GM19455 (cell line): ENCODE data around the gene TMEM109.
A peak's percentile ranks its signal among the peaks of the same experiment; 100 is the strongest.

ENCODE experiments used
- ATAC-seq: cut with Tn5 transposase; IDR thresholded peaks from one replicate; pipeline ENCODE4 v1.9.1; 2021; ENCODE audit not compliant: unreplicated experiment

Gene TMEM109

GRCh38 chr11:60939855-60940254 lies 25.9 kb downstream of the TMEM109 start:
- no peak for ATAC-seq

- no peak for ATAC-seq
These were observed 27.6 kb downstream of the TMEM109 start for GRCh38 chr11:60941371-60942119.

- no peak for ATAC-seq
These were observed 28.3 kb downstream of the TMEM109 start for GRCh38 chr11:60942219-60942618.

GRCh38 chr11:60942970-60943565 lies 29.1 kb downstream of the TMEM109 start:
- no peak for ATAC-seq

GRCh38 chr11:60944490-60945294 lies 30.7 kb downstream of the TMEM109 start:
- ATAC-seq = no peak

GRCh38 chr11:60945295-60945667 lies 31.3 kb downstream of the TMEM109 start:
- no peak for ATAC-seq

GRCh38 chr11:60946601-60947264 lies 32.8 kb downstream of the TMEM109 start:
- no peak for ATAC-seq

- no peak for ATAC-seq
These were observed 33.7 kb downstream of the TMEM109 start for GRCh38 chr11:60947700-60948099.

- ATAC-seq = no peak
These were observed 34.3 kb downstream of the TMEM109 start for GRCh38 chr11:60948250-60948649.

GRCh38 chr11:60950024-60950423 lies 36.1 kb downstream of the TMEM109 start:
- ATAC-seq = no peak

GRCh38 chr11:60950933-60951605 lies 37.1 kb downstream of the TMEM109 start:
- no peak for ATAC-seq

GRCh38 chr11:60951606-60951903 lies 37.6 kb downstream of the TMEM109 start:
- no peak for ATAC-seq

GRCh38 chr11:60951904-60952741 lies 38.2 kb downstream of the TMEM109 start, which contains the start of gene SLC15A3:
Gene SLC15A3 (minus strand): TSS chr11:60952176. CDS start chr11:60951551, 625 bp downstream.
- ATAC-seq = peak; percentile 75

- ATAC-seq = no peak
These were observed 38.8 kb downstream of the TMEM109 start for GRCh38 chr11:60952742-60953170.

- ATAC-seq = no peak
These were observed 39.8 kb downstream of the TMEM109 start for GRCh38 chr11:60953781-60954180.

GRCh38 chr11:60954421-60954820 lies 40.5 kb downstream of the TMEM109 start:
- ATAC-seq = no peak

- ATAC-seq = no peak
These were observed 41.6 kb downstream of the TMEM109 start for GRCh38 chr11:60955571-60955970.

GRCh38 chr11:60957188-60957587 lies 43.2 kb downstream of the TMEM109 start:
- no peak for ATAC-seq

GRCh38 chr11:60959431-60959830 lies 45.5 kb downstream of the TMEM109 start:
- no peak for ATAC-seq

GRCh38 chr11:60960405-60960804 lies 46.4 kb downstream of the TMEM109 start:
- no peak for ATAC-seq
